ENCODE results near the gene TM2D1. TPM values are rescaled to one million over a fixed set of nuclear protein-coding genes. Genes with fewer than 3 reads are reported as not detected.
"Not testable (repeated sequence)": the region's sequence is repeated elsewhere in the genome, so short reads cannot be mapped to it uniquely, and the experiment has no call there.

The TM2D1 gene
- total and polyA plus RNA-seq, 8 donors: 5.4 to 24.0 (median 12.7) TPM

DNA sequence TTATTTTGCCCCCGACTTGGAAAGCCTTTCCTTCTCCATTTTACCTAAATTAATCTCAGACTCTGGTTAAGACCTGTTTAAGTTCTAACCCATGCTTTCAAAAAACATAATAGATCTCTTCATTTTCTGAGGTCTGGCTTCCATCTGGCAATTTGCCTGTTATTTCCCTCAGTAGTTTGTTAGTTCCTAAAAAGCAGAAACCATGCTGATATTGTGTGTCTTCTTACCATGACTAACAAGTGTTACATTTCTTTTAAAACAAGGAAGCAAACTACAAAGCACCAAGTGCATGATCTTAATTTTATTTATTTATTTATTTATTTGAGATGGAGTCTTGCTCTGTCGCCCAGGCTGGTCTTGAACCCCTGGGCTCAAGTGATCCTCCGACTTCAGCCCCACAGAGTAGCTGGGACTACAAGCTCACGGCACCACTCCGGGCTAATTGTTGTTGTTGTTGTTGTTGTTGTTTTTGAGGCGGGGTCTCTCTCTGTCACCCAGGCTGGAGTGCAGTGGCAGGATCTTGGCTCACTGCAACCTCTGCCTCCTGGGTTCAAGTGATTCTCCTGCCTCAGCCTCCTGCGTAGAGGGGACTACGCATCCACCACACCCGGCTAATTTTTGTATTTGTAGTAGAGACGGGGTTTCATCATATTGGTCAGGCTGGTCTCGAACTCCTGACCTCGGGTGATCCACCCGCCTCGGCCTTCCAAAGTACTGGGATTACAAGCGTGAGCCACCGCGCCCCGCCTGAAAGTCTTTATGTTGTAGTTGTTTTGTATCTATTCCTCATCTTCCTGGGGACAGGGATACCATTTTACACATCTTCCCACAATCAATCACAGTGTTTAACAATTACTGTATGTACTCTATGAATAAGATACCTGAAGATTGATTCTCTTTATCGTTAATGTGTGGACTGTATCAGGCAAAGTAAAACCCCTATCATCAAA lies 16.1 kb upstream of the TM2D1 start:
- H3K27me3 ChIP-seq: no peaks in the 10 kb centered on the region
- DNase-seq (no peak), ATAC-seq (no peak), FAIRE-seq (no peak)
- WGBS, 2 donors: 80 to 84% methylated on average over 19 of the region's 19 CpGs
- TF ChIP-seq, protein P1, sequence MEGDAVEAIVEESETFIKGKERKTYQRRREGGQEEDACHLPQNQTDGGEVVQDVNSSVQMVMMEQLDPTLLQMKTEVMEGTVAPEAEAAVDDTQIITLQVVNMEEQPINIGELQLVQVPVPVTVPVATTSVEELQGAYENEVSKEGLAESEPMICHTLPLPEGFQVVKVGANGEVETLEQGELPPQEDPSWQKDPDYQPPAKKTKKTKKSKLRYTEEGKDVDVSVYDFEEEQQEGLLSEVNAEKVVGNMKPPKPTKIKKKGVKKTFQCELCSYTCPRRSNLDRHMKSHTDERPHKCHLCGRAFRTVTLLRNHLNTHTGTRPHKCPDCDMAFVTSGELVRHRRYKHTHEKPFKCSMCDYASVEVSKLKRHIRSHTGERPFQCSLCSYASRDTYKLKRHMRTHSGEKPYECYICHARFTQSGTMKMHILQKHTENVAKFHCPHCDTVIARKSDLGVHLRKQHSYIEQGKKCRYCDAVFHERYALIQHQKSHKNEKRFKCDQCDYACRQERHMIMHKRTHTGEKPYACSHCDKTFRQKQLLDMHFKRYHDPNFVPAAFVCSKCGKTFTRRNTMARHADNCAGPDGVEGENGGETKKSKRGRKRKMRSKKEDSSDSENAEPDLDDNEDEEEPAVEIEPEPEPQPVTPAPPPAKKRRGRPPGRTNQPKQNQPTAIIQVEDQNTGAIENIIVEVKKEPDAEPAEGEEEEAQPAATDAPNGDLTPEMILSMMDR (IDR thresholded peaks at IDR 0.05): no peak
- no peaks in the 10 kb centered on the region for H3K9me3 ChIP-seq
- H3K36me3 ChIP-seq: no peaks in the 10 kb centered on the region
- H3K27ac ChIP-seq: peak overlapping the region in 3 of 4 donors; percentile 92 to 95 (median 93)
- H3K4me3 ChIP-seq: peak overlapping the region in 2 of 4 donors; percentile 81 to 97
- peaks cover 0 to 4% (median 0%) of the 10 kb centered on the region in 3 donors for H3K4me1 ChIP-seq
- intact Hi-C loops (cut with DNase I): no loop called here

DNA sequence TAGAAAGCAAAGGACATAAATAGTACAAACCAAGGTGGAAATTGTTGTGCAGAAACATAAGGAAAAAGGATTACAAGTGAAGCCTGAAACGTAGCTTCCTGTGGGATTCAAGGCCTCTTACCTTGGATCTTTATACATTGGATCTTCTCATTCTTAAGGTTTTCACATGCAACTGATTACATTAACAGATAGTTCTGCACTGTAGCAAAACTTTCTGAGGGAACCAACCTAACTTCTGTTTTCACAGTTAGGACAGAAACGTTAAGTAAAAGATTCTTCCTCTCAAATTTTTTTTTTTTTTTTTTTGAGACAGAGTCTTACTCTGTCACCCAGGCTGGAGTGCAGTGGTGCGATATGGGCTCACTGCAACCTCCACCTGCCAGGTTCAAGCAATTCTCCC lies 7.8 kb upstream of the TM2D1 start:
- Histone ChIP-seq H3K36me3 (no peaks in the 10 kb centered on the region), H3K4me1 (no peaks in the 10 kb centered on the region), H3K27me3 (no peaks in the 10 kb centered on the region), H3K4me3 (no peak overlapping the region), H3K27ac (no peak overlapping the region), H3K9me3 (no peaks in the 10 kb centered on the region)
- FAIRE-seq (no peak), ATAC-seq (no peak), DNase-seq (no peak)
- 58 to 74% methylated on average over 3 of the region's 3 CpGs for whole genome bisulfite sequencing, 2 donors
- TF ChIP-seq, protein P1 (IDR thresholded peaks at IDR 0.05): no peak
- intact Hi-C loops (cut with DNase I): no loop called here

DNA sequence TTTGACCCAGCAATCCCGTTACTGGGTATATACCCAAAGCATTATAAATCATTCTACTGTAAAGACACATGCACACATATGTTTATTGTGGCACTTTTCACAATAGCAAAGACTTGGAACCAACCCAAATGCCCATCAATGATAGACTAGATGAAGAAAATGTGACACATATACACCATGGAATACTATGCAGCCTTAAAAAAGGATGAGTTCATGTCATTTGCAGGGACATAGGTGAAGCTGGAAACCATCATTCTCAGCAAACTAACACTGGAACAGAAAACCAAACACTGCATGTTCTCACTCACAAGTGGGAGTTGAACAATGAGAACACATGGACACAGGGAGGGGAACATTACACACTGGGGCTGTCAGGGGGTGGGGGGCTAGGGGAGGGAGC lies 5.7 kb upstream of the TM2D1 start:
- ATAC-seq; H3K27ac ChIP-seq; intact Hi-C loops (cut with DNase I); H3K9me3 ChIP-seq; H3K36me3 ChIP-seq; H3K27me3 ChIP-seq; H3K4me3 ChIP-seq; FAIRE-seq; DNase-seq; H3K4me1 ChIP-seq: not testable (repeated sequence)
- WGBS, 2 donors: 0 to 53% methylated on average over 1 of the region's 1 CpG

DNA sequence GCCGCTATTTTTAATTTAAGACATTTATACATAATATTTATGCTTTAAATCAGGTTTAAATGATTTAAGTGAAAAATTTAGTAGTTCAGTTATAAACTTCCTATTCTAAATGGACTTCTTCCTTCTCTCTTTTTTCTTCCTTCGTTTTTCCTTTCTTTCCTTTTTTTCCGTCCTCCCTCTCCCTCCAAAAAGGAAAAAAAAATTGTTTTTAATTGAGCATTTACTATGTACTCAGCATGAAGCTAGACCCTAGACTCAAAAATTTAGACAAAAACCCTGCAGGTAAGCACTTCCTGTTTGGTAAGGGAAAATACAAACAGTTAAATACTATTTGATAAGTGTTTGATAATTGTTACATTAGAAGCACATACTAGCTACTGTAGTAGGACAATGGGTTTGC lies 2.6 kb upstream of the TM2D1 start:
- intact Hi-C loops (cut with DNase I): no loop called here
- TF ChIP-seq, protein P1 (IDR thresholded peaks at IDR 0.05): no peak
- H3K4me1 ChIP-seq: peaks cover 0 to 19% (median 3%) of the 10 kb centered on the region in 3 donors
- ATAC-seq (no peak), FAIRE-seq (no peak), DNase-seq (no peak)
- WGBS, 2 donors: 60 to 79% methylated on average over 3 of the region's 3 CpGs
- H3K27me3 ChIP-seq: no peaks in the 10 kb centered on the region
- no peak overlapping the region for H3K27ac ChIP-seq
- no peaks in the 10 kb centered on the region for H3K9me3 ChIP-seq
- H3K36me3 ChIP-seq: no peaks in the 10 kb centered on the region
- no peak overlapping the region for H3K4me3 ChIP-seq

DNA sequence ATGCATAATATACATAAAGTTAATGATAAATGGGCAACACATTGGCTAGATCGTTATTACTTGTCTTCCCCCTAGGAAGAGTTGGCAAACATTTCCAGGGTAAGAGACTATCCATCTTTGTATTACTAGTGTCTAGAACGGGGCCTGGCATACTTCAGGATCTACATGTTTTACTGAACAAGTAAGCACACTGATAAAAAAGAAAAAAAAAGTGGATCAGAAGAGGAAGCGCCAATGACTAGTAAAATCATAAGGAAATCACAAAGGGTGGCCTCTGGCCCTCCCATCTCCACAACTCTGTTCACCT lies 482 bp downstream of the TM2D1 start:
- ATAC-seq (peak in 1 of 4 donors; percentile 1), DNase-seq (no peak), FAIRE-seq (no peak)
- H3K27me3 ChIP-seq: no peaks in the 10 kb centered on the region
- H3K4me3 ChIP-seq: peak overlapping the region; percentile 77 to 98 (median 84)
- intact Hi-C loops (cut with DNase I): no loop called here
- H3K36me3 ChIP-seq: no peaks in the 10 kb centered on the region
- TF ChIP-seq, protein P1 (IDR thresholded peaks at IDR 0.05): no peak
- 0% methylated on average over 3 of the region's 3 CpGs for WGBS, 2 donors
- no peaks in the 10 kb centered on the region for H3K9me3 ChIP-seq
- H3K4me1 ChIP-seq: peaks cover 0 to 19% (median 3%) of the 10 kb centered on the region in 3 donors
- H3K27ac ChIP-seq: peak overlapping the region; percentile 62 to 86 (median 78)

DNA sequence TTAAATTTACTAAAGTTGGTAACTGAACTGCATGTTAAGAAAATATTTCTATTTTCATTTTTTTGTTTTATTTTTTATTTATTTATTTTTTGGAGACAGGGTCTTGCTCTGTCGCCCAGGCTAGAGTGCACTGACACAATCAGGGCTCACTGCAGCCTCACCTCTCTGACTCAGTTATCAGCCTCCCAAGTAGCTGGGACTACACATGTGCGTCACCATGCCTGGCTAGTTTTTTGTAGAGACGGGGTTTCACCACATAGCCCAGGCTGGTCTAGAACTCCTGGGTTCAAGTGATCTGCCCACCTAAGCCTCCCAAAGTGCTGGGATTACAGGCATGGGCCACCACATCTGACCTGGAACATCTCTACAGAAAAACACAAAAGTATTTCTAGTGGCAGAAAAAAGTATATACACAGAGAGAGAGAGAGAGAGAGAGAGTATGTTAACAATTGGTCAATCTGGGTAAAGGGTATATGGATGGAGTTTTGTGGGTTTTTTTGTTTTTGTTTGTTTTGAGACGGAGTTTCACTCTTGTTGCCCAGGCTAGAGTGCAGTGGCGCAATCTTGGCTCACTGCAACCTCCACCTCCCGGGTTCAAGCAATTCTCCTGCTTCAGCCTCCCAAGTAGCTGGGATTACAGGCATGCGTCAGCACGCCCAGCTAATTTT lies 5.8 kb downstream of the TM2D1 start:
- ATAC-seq: not testable (repeated sequence)

More for the DNA sequence above, 5.8 kb downstream of the TM2D1 start:
- 94 to 96% methylated on average over 8 of the region's 8 CpGs for WGBS, 2 donors
- H3K4me3 ChIP-seq; H3K27me3 ChIP-seq; H3K27ac ChIP-seq; intact Hi-C loops (cut with DNase I); H3K36me3 ChIP-seq; DNase-seq; FAIRE-seq; H3K9me3 ChIP-seq: not testable (repeated sequence)
- peaks cover 0 to 14% (median 3%) of the 10 kb centered on the region in 3 donors for H3K4me1 ChIP-seq
